ENCODE data around the gene TMEM44.

- TF ChIP-seq POLR2A (IDR thresholded peaks at IDR 0.05) (no peak), POLR2AphosphoS5 (IDR thresholded peaks at IDR 0.05) (no peak)
- TF ChIP-seq, protein P1, sequence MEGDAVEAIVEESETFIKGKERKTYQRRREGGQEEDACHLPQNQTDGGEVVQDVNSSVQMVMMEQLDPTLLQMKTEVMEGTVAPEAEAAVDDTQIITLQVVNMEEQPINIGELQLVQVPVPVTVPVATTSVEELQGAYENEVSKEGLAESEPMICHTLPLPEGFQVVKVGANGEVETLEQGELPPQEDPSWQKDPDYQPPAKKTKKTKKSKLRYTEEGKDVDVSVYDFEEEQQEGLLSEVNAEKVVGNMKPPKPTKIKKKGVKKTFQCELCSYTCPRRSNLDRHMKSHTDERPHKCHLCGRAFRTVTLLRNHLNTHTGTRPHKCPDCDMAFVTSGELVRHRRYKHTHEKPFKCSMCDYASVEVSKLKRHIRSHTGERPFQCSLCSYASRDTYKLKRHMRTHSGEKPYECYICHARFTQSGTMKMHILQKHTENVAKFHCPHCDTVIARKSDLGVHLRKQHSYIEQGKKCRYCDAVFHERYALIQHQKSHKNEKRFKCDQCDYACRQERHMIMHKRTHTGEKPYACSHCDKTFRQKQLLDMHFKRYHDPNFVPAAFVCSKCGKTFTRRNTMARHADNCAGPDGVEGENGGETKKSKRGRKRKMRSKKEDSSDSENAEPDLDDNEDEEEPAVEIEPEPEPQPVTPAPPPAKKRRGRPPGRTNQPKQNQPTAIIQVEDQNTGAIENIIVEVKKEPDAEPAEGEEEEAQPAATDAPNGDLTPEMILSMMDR (IDR thresholded peaks at IDR 0.05) = no peak
Observed at GRCh38 chr3:194664857-194665256, 31.6 kb upstream of the TMEM44 start.
